Measurements from ENCODE around the gene AKT1S1. TPM values are rescaled to one million over a fixed set of nuclear protein-coding genes. Genes with fewer than 3 reads are reported as not detected.

Gene AKT1S1
- total and polyA plus RNA-seq, 2 of the 13 experiments (the other 11 are each of a cell fraction or from before 2014, with no cell fraction given): 13.5 to 27.8 TPM

- no peak for DNase-seq (ENCODE audit: low spot score)
- Histone ChIP-seq H3K4me1 (ENCODE audit: insufficient read depth, low read length) (no peaks in the 10 kb centered on the region), H3K9ac (ENCODE audit: insufficient read depth, low read depth, low read length) (no peak overlapping the region), H3K4me3 (replicated peaks in 1 of 3; ENCODE audit: insufficient read depth in 1 of 3, low read depth in 2 of 3, low read length in 3 of 3) (no peak overlapping the region), H3K9me3 (ENCODE audit: low read length) (no peaks in the 10 kb centered on the region), H3K27me3 (ENCODE audit: control insufficient read depth in 1 of 2, insufficient read depth in 2 of 2, low read length in 2 of 2) (no peaks in the 10 kb centered on the region), H3K79me2 (ENCODE audit: insufficient read depth, low read length) (no peaks in the 10 kb centered on the region), H3K4me2 (ENCODE audit: low read depth, low read length) (no peak overlapping the region), H2AFZ (ENCODE audit: low read length) (no peak overlapping the region), H3K27ac (ENCODE audit: extremely low read length, insufficient read depth, low read length) (no peak overlapping the region), H3K36me3 (replicated peaks in 1 of 2; ENCODE audit: control insufficient read depth in 1 of 2, insufficient read depth in 2 of 2, low read length in 2 of 2) (peaks cover 17 to 56% of the 10 kb centered on the region in 2 experiments), H4K20me1 (ENCODE audit: insufficient read depth, low read length) (no peaks in the 10 kb centered on the region)
- no peak for FAIRE-seq
- ATAC-seq: no peak
- intact Hi-C loops (cut with micrococcal nuclease; ENCODE audit: unreplicated experiment): no loop called here
- in situ Hi-C loops (cut with HindIII; ENCODE audit: extremely low pct_ligation_motif_present, low pct_unique_long_range_greater_than_20kb): no loop called here
- BruUV-seq (replicated peaks): no TSS peak
- ChIA-PET CTCF (ENCODE audit: low intra/inter-chr PET ratio, low total read pairs) (no interaction called here), POLR2A (no interaction called here)
- 94% methylated on average over 9 of the region's 9 CpGs for WGBS (ENCODE audit: low lambda C conversion rate)
- TF ChIP-seq ZC3H13 (CRISPR knock-in tag; IDR thresholded peaks at IDR 0.05): no peak
- TF ChIP-seq ZIK1 (CRISPR knock-in tag; IDR thresholded peaks at IDR 0.05; ENCODE audit: borderline replicate concordance, low read depth): no peak
- TF ChIP-seq MXD4 (CRISPR knock-in tag; IDR thresholded peaks at IDR 0.05): no peak
- no peak for TF ChIP-seq ZNF275 (CRISPR knock-in tag; IDR thresholded peaks at IDR 0.05; ENCODE audit: borderline replicate concordance)
Observed at GRCh38 chr19:49837425-49837824, 39.7 kb downstream of the AKT1S1 start.

GRCh38 chr19:49837009-49837310, 40.2 kb downstream of the AKT1S1 start:
- FAIRE-seq: no peak
- H3K79me2 ChIP-seq (ENCODE audit: insufficient read depth, low read length): no peaks in the 10 kb centered on the region
- no peak for ATAC-seq
- no peak overlapping the region for H3K4me2 ChIP-seq (ENCODE audit: low read depth, low read length)
- peaks cover 19 to 59% of the 10 kb centered on the region in 2 experiments for H3K36me3 ChIP-seq (replicated peaks in 1 of 2; ENCODE audit: control insufficient read depth in 1 of 2, insufficient read depth in 2 of 2, low read length in 2 of 2)
- intact Hi-C loops (cut with micrococcal nuclease; ENCODE audit: unreplicated experiment) (no loop called here), in situ Hi-C loops (cut with HindIII; ENCODE audit: extremely low pct_ligation_motif_present, low pct_unique_long_range_greater_than_20kb) (no loop called here)
- CTCF ChIA-PET (ENCODE audit: low intra/inter-chr PET ratio, low total read pairs): no interaction called here
- H3K9ac ChIP-seq (ENCODE audit: insufficient read depth, low read depth, low read length): no peak overlapping the region
- no peak overlapping the region for H3K27ac ChIP-seq (ENCODE audit: extremely low read length, insufficient read depth, low read length)
- WGBS (ENCODE audit: low lambda C conversion rate): 83% methylated on average over 5 of the region's 5 CpGs
- TF ChIP-seq KLF9 (CRISPR knock-in tag; IDR thresholded peaks at IDR 0.05; ENCODE audit: low read depth): no peak
- TF ChIP-seq ZNF224 (CRISPR knock-in tag; IDR thresholded peaks at IDR 0.05): no peak
- H3K4me1 ChIP-seq (ENCODE audit: insufficient read depth, low read length): no peaks in the 10 kb centered on the region
- H3K9me3 ChIP-seq (ENCODE audit: low read length): no peaks in the 10 kb centered on the region
- POLR2A ChIA-PET: no interaction called here
- no peaks in the 10 kb centered on the region for H4K20me1 ChIP-seq (ENCODE audit: insufficient read depth, low read length)
- H3K27me3 ChIP-seq (ENCODE audit: control insufficient read depth in 1 of 2, insufficient read depth in 2 of 2, low read length in 2 of 2): no peaks in the 10 kb centered on the region
- BruUV-seq (replicated peaks): no TSS peak
- no peak for DNase-seq (ENCODE audit: low spot score)
- H2AFZ ChIP-seq (ENCODE audit: low read length): no peak overlapping the region
- H3K4me3 ChIP-seq (replicated peaks in 1 of 3; ENCODE audit: insufficient read depth in 1 of 3, low read depth in 2 of 3, low read length in 3 of 3): no peak overlapping the region
